ENCODE results near the gene TEX28. TPM values are rescaled to one million over a fixed set of nuclear protein-coding genes. Genes with fewer than 3 reads are reported as not detected.
"Not testable (repeated sequence)": the region's sequence is repeated elsewhere in the genome, so short reads cannot be mapped to it uniquely, and the experiment has no call there.

The TEX28 gene
- polyA plus RNA-seq, 2 of the 4 experiments (the other 2 are of a cell fraction): not detected

- no peak overlapping the region for H3K27ac ChIP-seq
- no peak for DNase-seq (ENCODE audit: low read depth in 1 of 2, low spot score in 1 of 2)
These were observed 1.8 kb upstream of the TEX28 start for GRCh38 chrX:154296731-154297130.

DNA sequence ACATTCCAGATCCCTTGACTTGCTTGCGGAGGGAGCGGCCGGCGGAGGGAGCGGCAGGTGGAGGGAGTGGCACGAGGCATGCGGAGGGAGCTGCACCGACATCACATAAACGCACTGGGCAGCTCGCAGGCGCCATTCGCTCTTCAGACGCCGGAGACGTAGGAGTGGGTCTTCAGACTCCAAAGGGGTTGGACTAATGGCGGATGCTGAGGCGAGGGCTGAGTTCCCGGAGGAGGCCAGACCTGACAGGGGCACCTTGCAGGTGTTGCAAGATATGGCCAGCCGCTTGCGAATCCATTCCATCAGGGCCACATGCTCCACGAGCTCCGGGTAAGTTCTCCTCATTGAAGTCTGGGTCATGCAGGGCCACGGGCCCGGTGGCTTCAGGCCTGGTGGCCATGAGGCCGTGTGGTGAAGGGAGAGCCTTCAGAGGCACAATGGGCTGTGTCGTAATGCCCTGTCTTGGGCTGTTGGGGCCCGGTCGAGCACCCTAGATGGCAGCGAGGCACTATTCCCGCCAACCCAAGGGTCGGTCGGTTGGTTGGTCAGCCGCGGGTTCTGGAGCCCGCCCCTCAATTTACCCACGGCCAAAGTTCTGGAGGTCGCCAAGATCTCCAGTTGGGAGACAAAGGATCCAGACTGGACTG, 863 bp upstream of the TEX28 start, which contains the start of gene TKTL1:
Gene TKTL1 (plus strand): TSS at position 132 of the 647 bp plus-strand sequence. CDS start 65 bp downstream, at position 197.
- 86% methylated on average over 25 of the region's 37 CpGs for WGBS (ENCODE audit: missing lambda C conversion rate)
- POLR2A ChIA-PET: no interaction called here
- H3K9me3 ChIP-seq: no peaks in the 10 kb centered on the region
- H3K4me2 ChIP-seq: no peak within 1 kb of the TSS
- ATAC-seq (no peak), DNase-seq (ENCODE audit: low read depth in 1 of 2, low spot score in 1 of 2) (no peak), FAIRE-seq (no peak)
- no peaks in the 10 kb centered on the region for H3K4me1 ChIP-seq
- no peak within 1 kb of the TSS for H3K4me3 ChIP-seq
- TF ChIP-seq MAFK (IDR thresholded peaks at IDR 0.05; ENCODE audit: partially characterized antibody): no peak
- no peak for TF ChIP-seq FOSB (CRISPR knock-in tag; IDR thresholded peaks at IDR 0.05)
- TF ChIP-seq MYC (IDR thresholded peaks at IDR 0.05; ENCODE audit: borderline replicate concordance, low read length): no peak
- TF ChIP-seq GATA3 (IDR thresholded peaks at IDR 0.05; ENCODE audit: borderline replicate concordance): no peak
- no peak for TF ChIP-seq ATOH8 (CRISPR knock-in tag; IDR thresholded peaks at IDR 0.05; ENCODE audit: low read depth)
- TF ChIP-seq JUNB (IDR thresholded peaks at IDR 0.05): no peak
- TF ChIP-seq, protein P1, sequence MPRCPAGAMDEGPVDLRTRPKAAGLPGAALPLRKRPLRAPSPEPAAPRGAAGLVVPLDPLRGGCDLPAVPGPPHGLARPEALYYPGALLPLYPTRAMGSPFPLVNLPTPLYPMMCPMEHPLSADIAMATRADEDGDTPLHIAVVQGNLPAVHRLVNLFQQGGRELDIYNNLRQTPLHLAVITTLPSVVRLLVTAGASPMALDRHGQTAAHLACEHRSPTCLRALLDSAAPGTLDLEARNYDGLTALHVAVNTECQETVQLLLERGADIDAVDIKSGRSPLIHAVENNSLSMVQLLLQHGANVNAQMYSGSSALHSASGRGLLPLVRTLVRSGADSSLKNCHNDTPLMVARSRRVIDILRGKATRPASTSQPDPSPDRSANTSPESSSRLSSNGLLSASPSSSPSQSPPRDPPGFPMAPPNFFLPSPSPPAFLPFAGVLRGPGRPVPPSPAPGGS (IDR thresholded peaks at IDR 0.05): no peak
- TF ChIP-seq RARB (CRISPR knock-in tag; IDR thresholded peaks at IDR 0.05): no peak
- TF ChIP-seq RFX5 (IDR thresholded peaks at IDR 0.05): no peak
- TF ChIP-seq SREBF2 (IDR thresholded peaks at IDR 0.05): no peak
- TF ChIP-seq HOXB13 (CRISPR knock-in tag; IDR thresholded peaks at IDR 0.05; ENCODE audit: low read depth): no peak
- CTCF ChIA-PET: interaction anchor here (4.5 kb wide), 1 partner anchor 13 kb away, joined by 31 read pairs; no protein-coding TSS in a partner anchor
- H3K27ac ChIP-seq: no peak within 1 kb of the TSS

More at GRCh38 chrX:154296731-154297130, 1.8 kb upstream of the TEX28 start:
- Histone ChIP-seq H3K9me3 (no peaks in the 10 kb centered on the region), H3K4me2 (no peak overlapping the region), H3K4me1 (no peaks in the 10 kb centered on the region), H3K4me3 (no peak overlapping the region)
- 73% methylated on average over 18 of the region's 18 CpGs for WGBS (ENCODE audit: missing lambda C conversion rate)
- ChIA-PET CTCF (interaction anchor here (1.2 to 4.5 kb wide), 2 partner anchors 12 to 16 kb away, joined by 3 to 31 read pairs; no protein-coding TSS in a partner anchor), POLR2A (no interaction called here)
- FAIRE-seq: peak; percentile 79
- TF ChIP-seq KDM1A (IDR thresholded peaks at IDR 0.05; ENCODE audit: low read depth) (no peak), FOXS1 (CRISPR knock-in tag; IDR thresholded peaks at IDR 0.05) (no peak)
- no peak for ATAC-seq

GRCh38 chrX:154286406-154286805, 8.5 kb downstream of the TEX28 start:
- FAIRE-seq, POLR2A ChIA-PET, ATAC-seq: not testable (repeated sequence)

DNA sequence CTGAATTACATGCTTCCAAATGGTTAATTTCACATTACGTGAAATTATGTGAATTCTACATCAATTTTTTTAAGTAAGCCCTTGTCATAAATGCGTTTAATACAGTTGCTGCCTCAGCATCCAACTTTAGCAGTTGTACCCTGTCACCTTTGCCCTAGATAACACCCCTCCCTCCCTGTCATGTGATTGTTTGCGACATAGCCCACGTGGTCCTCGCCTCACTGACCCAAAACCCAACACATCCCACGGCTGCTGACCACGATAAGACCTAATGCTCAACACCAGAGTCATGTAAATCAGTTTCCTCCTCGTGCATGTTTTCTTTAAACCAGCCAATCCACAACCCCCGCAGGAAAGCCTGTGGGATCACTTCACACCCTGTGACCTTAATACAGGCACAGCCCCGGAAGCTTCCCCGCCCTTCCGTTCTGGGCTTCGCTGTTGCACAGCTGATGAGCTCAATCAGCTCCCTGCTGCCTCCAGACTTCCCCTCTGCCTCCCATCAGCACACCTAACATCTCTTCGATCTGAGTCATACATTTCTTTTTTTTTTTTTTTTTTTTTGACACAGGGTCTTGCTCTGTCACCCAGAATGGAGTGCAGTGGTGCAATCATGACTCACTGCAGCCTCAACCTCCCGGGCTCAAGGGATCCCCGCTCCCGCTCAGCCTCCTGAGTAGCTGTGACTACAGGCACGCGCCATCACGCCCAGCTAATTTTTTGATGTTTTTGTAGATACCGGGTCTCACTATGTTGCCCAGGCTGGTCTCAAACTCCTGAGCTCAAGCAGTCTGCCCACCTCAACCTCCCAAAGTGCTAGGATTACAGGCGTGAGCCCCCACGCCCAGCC, 10.2 kb downstream of the TEX28 start:
- FAIRE-seq, POLR2A ChIA-PET: not testable (repeated sequence)
- WGBS (ENCODE audit: missing lambda C conversion rate): no CpG with 5 or more reads among the region's 23 CpGs

More at GRCh38 chrX:154286406-154286805, 8.5 kb downstream of the TEX28 start:
- CTCF ChIA-PET; H3K4me1 ChIP-seq; DNase-seq (ENCODE audit: low read depth in 1 of 2, low spot score in 1 of 2); H3K27ac ChIP-seq; H3K9me3 ChIP-seq; H3K4me3 ChIP-seq; H3K4me2 ChIP-seq: not testable (repeated sequence)
- WGBS (ENCODE audit: missing lambda C conversion rate): no CpG with 5 or more reads among the region's 10 CpGs

DNA sequence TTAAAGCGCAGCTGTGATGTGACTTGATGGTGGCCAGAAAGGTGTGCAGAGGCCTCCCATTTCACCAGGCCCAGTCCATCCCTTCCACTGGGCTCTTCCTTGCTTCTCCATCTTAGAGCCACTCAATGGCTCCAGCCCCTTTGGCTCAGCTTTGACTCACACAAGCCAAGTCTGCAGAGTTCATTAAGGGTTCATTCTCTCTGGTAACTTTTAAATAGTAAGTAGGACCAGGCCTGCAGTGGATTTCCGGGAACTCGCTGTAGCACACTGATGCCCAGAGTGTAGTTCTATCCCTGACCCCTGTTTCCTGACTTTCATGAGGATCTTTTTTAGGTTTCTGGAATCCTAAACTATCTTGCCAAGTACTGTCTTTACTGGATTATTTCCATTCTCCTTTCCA, 25.7 kb downstream of the TEX28 start:
- H3K9me3 ChIP-seq; ATAC-seq; CTCF ChIA-PET; FAIRE-seq; H3K4me1 ChIP-seq; POLR2A ChIA-PET; H3K4me3 ChIP-seq; H3K4me2 ChIP-seq; H3K27ac ChIP-seq; DNase-seq (ENCODE audit: low read depth in 1 of 2, low spot score in 1 of 2): not testable (repeated sequence)
- WGBS (ENCODE audit: missing lambda C conversion rate): no CpG with 5 or more reads among the region's 3 CpGs

More for the DNA sequence above, 10.2 kb downstream of the TEX28 start:
- DNase-seq (ENCODE audit: low read depth in 1 of 2, low spot score in 1 of 2); H3K4me3 ChIP-seq; H3K4me2 ChIP-seq; CTCF ChIA-PET; H3K9me3 ChIP-seq; H3K27ac ChIP-seq; H3K4me1 ChIP-seq: not testable (repeated sequence)
- ATAC-seq: peak; percentile 69 to 84; a peak in 5 of 6 replicates

- H3K4me3 ChIP-seq; POLR2A ChIA-PET; CTCF ChIA-PET; FAIRE-seq; H3K4me2 ChIP-seq; H3K4me1 ChIP-seq; H3K27ac ChIP-seq; H3K9me3 ChIP-seq; ATAC-seq; DNase-seq (ENCODE audit: low read depth in 1 of 2, low spot score in 1 of 2): not testable (repeated sequence)
- WGBS (ENCODE audit: missing lambda C conversion rate): no CpG with 5 or more reads among the region's 6 CpGs
These were observed 31.9 kb downstream of the TEX28 start for GRCh38 chrX:154263072-154263471.

- CTCF ChIA-PET; POLR2A ChIA-PET; H3K4me2 ChIP-seq; DNase-seq (ENCODE audit: low read depth in 1 of 2, low spot score in 1 of 2); FAIRE-seq; H3K9me3 ChIP-seq; H3K4me1 ChIP-seq; H3K27ac ChIP-seq; ATAC-seq; H3K4me3 ChIP-seq: not testable (repeated sequence)
- WGBS (ENCODE audit: missing lambda C conversion rate): no CpG with 5 or more reads among the region's 10 CpGs
These were observed 36.2 kb downstream of the TEX28 start for GRCh38 chrX:154258711-154259110.

DNA sequence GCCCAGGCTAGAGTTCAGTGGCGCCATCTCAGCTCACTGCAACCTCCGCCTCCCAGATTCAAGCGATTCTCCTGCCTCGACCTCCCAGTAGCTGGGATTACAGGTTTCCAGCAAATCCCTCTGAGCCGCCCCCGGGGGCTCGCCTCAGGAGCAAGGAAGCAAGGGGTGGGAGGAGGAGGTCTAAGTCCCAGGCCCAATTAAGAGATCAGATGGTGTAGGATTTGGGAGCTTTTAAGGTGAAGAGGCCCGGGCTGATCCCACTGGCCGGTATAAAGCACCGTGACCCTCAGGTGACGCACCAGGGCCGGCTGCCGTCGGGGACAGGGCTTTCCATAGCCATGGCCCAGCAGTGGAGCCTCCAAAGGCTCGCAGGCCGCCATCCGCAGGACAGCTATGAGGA, 37.6 kb downstream of the TEX28 start, which contains the start of gene OPN1MW3:
Gene OPN1MW3 (plus strand): TSS at position 301 of the 400 bp plus-strand sequence. CDS start 38 bp downstream, at position 339.
- DNase-seq (ENCODE audit: low read depth in 1 of 2, low spot score in 1 of 2); POLR2A ChIA-PET; CTCF ChIA-PET; H3K27ac ChIP-seq; H3K4me2 ChIP-seq; H3K4me3 ChIP-seq; FAIRE-seq; ATAC-seq; H3K9me3 ChIP-seq; H3K4me1 ChIP-seq: not testable (repeated sequence)
- no CpG with 5 or more reads among the region's 17 CpGs for WGBS (ENCODE audit: missing lambda C conversion rate)
